Mononuclear cell (primary cell): ENCODE measurements around the gene NCAM2. TPM values are rescaled to one million over a fixed set of nuclear protein-coding genes. Genes with fewer than 3 reads are reported as not detected.
"Not testable (repeated sequence)": the region's sequence is repeated elsewhere in the genome, so short reads cannot be mapped to it uniquely, and the experiment has no call there.

Experiments used
- H3K27me3 ChIP-seq: 2 replicates; pipeline ENCODE4 v1.6.0; 2011; ENCODE audit warnings: low read length, control low read depth; ENCODE audit not compliant: insufficient read depth
- H3K4me1 ChIP-seq: 2 replicates; pipeline ENCODE4 v1.5.1; 2011; ENCODE audit warnings: mild to moderate bottlenecking, low read length, control low read depth; ENCODE audit not compliant: insufficient read depth
- H3K4me3 ChIP-seq: 2 replicates; pipeline ENCODE4 v1.5.1; 2011; ENCODE audit warnings: mild to moderate bottlenecking, low read length, moderate library complexity
- H3K9me3 ChIP-seq: 2 replicates; pipeline ENCODE4 v1.5.1; 2011; ENCODE audit warnings: low read depth, mild to moderate bottlenecking, control low read depth, low read length
- total RNA-seq: library from RNA; depleted of rRNA; stranded (reverse); fragments of >200 nt; gene quantifications from one replicate; pipeline ENCODE4 v1.2.3, GENCODE V29; 2012

Gene NCAM2
- total RNA-seq, 1 donor, result 0.10 TPM

GRCh38 chr21:21397464-21397863, 399.3 kb downstream of the NCAM2 start:
- Histone ChIP-seq H3K27me3 (no peaks in the 10 kb centered on the region), H3K9me3 (peaks cover 8% of the 10 kb centered on the region), H3K4me3 (no peak overlapping the region), H3K4me1 (no peaks in the 10 kb centered on the region)

- no peak overlapping the region for H3K4me3 ChIP-seq
- peaks cover 15% of the 10 kb centered on the region for H3K9me3 ChIP-seq
- no peaks in the 10 kb centered on the region for H3K4me1 ChIP-seq
- H3K27me3 ChIP-seq, result no peaks in the 10 kb centered on the region
These were observed 403.2 kb downstream of the NCAM2 start for GRCh38 chr21:21401444-21401843.

DNA sequence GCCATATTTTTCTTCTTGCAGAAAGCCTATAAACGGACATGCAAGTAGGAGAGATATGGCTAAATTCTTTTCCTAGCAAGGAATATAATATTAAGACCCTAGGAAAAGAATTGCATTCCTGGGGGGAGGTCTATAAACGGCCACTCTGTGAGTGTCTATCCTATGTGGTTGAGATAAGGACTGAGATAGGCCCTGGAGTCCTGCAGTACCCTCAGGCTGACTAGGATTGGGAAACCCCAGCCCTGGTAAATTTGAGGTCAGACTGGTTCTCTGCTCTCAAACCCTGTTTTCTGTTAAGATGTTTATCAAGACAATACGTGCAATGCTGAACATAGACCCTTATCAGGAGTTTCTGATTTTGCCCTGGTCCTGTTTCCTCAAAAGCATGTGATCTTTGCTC, 404.0 kb downstream of the NCAM2 start:
- not testable (repeated sequence) for H3K4me1 ChIP-seq, H3K4me3 ChIP-seq, H3K27me3 ChIP-seq
- H3K9me3 ChIP-seq, result peaks cover 20% of the 10 kb centered on the region

- not testable (repeated sequence) for H3K4me3 ChIP-seq, H3K4me1 ChIP-seq, H3K27me3 ChIP-seq
- peaks cover 20% of the 10 kb centered on the region for H3K9me3 ChIP-seq
These were observed 406.1 kb downstream of the NCAM2 start for GRCh38 chr21:21404261-21404660.

GRCh38 chr21:21406921-21407320, 408.7 kb downstream of the NCAM2 start:
- Histone ChIP-seq H3K9me3 (peaks cover 20% of the 10 kb centered on the region), H3K4me1 (no peaks in the 10 kb centered on the region), H3K4me3 (no peak overlapping the region), H3K27me3 (no peaks in the 10 kb centered on the region)

- H3K27me3 ChIP-seq, result no peaks in the 10 kb centered on the region
- no peak overlapping the region for H3K4me3 ChIP-seq
- no peaks in the 10 kb centered on the region for H3K4me1 ChIP-seq
These were observed 413.9 kb downstream of the NCAM2 start for GRCh38 chr21:21412096-21412495.

GRCh38 chr21:21415741-21416140, 417.5 kb downstream of the NCAM2 start:
- H3K27me3 ChIP-seq, result no peaks in the 10 kb centered on the region
- H3K9me3 ChIP-seq, result no peaks in the 10 kb centered on the region
- H3K4me3 ChIP-seq, result no peak overlapping the region
- H3K4me1 ChIP-seq, result no peaks in the 10 kb centered on the region

More at GRCh38 chr21:21412096-21412495, 413.9 kb downstream of the NCAM2 start:
- H3K9me3 ChIP-seq, result no peaks in the 10 kb centered on the region

GRCh38 chr21:21434944-21435343, 436.7 kb downstream of the NCAM2 start:
- Histone ChIP-seq H3K27me3 (no peaks in the 10 kb centered on the region), H3K4me1 (no peaks in the 10 kb centered on the region), H3K4me3 (no peak overlapping the region), H3K9me3 (peaks cover 5% of the 10 kb centered on the region)

- Histone ChIP-seq H3K9me3 (peaks cover 5% of the 10 kb centered on the region), H3K4me1 (no peaks in the 10 kb centered on the region), H3K27me3 (no peaks in the 10 kb centered on the region), H3K4me3 (no peak overlapping the region)
These were observed 437.9 kb downstream of the NCAM2 start for GRCh38 chr21:21436012-21436534.

- Histone ChIP-seq H3K4me3 (no peak overlapping the region), H3K4me1 (no peaks in the 10 kb centered on the region), H3K9me3 (no peaks in the 10 kb centered on the region), H3K27me3 (no peaks in the 10 kb centered on the region)
These were observed 441.6 kb downstream of the NCAM2 start for GRCh38 chr21:21439761-21440160.

DNA sequence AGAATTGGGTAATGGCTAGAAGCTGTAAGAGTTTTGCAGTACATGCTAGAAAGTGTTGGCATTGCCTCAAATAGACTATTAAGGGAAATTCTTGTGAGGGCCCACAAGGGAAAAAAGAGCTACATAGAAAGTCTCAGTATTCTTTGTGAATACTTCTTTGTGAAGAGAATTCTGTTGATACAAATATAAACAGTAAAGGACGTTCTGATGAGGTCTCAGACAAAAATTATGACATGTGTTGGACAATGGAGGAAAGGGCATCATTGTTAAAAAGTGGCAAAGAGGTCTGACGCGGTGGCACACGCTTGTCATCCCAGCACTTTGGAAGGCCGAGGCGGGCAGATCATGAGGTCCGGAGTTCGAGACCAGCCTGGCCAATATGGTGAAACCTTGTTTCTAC, 458.9 kb downstream of the NCAM2 start:
- Histone ChIP-seq H3K27me3 (no peaks in the 10 kb centered on the region), H3K9me3 (no peaks in the 10 kb centered on the region), H3K4me3 (no peak overlapping the region), H3K4me1 (no peaks in the 10 kb centered on the region)

GRCh38 chr21:21458124-21458631, 460.0 kb downstream of the NCAM2 start:
- H3K9me3 ChIP-seq, result no peaks in the 10 kb centered on the region
- no peaks in the 10 kb centered on the region for H3K27me3 ChIP-seq
- no peaks in the 10 kb centered on the region for H3K4me1 ChIP-seq
- no peak overlapping the region for H3K4me3 ChIP-seq

DNA sequence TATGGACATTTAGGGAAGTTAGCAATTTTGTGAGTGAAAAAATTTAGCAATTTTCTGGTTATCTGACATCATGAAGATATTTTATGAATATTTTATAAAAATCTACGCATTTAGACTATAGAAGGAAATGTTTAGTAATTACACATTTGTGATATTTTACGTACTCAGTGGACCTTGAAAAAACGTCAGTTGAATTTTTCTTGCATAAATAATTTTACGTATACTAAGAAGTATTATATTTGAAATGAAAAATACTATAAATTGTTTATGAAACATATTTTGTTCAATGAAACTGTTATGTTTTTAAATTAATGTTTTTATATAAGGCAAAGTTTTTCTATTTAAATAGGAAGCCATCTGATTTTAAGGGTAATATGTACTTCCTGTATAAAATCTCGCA, 462.8 kb downstream of the NCAM2 start:
- no peak overlapping the region for H3K4me3 ChIP-seq
- no peaks in the 10 kb centered on the region for H3K27me3 ChIP-seq
- no peaks in the 10 kb centered on the region for H3K4me1 ChIP-seq
- no peaks in the 10 kb centered on the region for H3K9me3 ChIP-seq

- no peaks in the 10 kb centered on the region for H3K27me3 ChIP-seq
- H3K9me3 ChIP-seq, result no peaks in the 10 kb centered on the region
- no peaks in the 10 kb centered on the region for H3K4me1 ChIP-seq
- H3K4me3 ChIP-seq, result no peak overlapping the region
These were observed 465.2 kb downstream of the NCAM2 start for GRCh38 chr21:21463456-21463855.

DNA sequence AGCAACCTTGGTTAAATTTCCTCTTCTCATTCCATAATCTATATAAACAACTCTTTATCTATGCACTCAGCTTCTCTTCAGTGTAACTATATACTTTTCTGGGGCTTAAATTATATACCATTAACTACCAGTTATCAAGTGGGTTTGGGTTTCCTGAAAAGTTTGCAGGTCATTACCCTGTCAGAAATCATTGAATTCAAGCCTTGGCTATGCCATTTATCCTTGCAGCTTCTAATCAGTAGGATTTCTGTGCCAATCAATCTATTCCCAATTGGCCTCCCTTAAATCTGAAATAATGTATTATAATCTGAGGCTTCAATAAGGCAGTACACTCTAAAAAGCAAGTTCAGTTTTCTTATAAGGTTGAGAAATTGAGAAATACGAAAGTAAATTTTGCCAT, 466.5 kb downstream of the NCAM2 start:
- Histone ChIP-seq H3K27me3 (no peaks in the 10 kb centered on the region), H3K4me1 (no peaks in the 10 kb centered on the region), H3K4me3 (no peak overlapping the region), H3K9me3 (no peaks in the 10 kb centered on the region)

DNA sequence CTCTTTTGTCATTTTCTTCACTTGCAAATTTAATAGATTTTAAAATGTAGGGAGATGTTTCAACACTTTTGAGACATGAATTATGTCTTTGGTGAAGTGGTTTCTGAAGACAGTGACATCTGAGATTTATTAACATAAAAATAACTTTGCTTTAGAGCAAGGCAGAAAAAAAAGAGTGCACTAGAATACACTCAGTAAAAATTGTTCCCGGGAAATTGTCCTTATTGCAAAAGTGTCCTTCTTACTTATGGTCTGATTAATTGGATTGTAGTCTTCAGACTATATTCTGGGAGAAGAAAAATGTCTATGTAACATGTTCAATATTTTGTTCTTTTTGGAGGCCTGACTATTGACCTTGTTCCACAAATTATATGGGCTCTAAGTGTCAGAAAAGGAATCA, 468.5 kb downstream of the NCAM2 start:
- Histone ChIP-seq H3K9me3 (no peaks in the 10 kb centered on the region), H3K4me3 (no peak overlapping the region), H3K27me3 (no peaks in the 10 kb centered on the region), H3K4me1 (no peaks in the 10 kb centered on the region)
